NOMO-1 (cell line): ENCODE measurements around the gene ATOSA.

Experiments used
- DNase-seq, 2 experiments: peaks; one replicate each; lab custom pipeline; 2025; ENCODE audit not compliant: unreplicated experiment in 2 of 2; lab: John Stamatoyannopoulos, UW

ATOSA gene

DNA sequence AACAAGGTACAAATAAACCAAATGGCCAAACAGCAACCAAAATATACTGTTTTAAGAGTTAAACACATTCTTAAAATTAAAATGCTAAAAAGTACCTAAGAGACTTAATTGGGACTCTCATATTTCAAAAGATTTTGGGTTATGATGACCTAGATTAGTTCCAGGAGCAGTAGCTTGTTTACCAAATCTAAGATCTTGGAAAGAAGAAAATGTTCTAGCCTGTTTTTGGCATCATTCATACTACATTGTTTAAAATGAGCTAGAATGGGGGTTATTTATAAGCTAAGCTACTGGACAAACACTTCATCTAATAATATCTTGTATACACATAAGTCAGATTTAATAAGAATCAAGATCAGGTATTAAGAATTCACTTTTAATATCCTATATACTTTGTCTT lies 22.8 kb downstream of the ATOSA start:
- DNase-seq: no peak

DNA sequence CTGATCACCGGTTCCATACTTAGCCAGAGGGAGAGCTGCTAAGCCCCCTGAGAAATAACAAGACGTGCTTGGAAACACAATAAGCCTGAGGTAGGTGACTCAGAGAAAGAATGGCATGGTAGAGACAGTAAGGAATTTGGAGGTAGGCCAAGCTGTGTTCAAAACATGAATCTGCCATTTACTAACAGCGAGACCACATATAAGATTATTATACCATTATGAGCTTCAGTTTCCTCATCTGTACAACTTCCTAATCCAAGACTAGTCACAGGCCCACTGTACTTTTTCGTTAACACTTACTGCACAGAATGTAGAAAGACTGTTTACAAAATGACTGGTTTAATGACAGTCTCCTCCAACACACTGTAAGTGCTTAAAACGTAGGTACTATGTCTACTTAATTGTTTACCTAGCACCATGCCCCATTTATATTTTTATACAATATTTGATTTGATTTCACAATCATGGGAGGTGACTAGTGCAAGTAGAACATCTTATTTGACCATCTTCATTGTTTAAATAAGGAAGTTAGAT lies 25.7 kb downstream of the ATOSA start:
- no peak for DNase-seq

DNA sequence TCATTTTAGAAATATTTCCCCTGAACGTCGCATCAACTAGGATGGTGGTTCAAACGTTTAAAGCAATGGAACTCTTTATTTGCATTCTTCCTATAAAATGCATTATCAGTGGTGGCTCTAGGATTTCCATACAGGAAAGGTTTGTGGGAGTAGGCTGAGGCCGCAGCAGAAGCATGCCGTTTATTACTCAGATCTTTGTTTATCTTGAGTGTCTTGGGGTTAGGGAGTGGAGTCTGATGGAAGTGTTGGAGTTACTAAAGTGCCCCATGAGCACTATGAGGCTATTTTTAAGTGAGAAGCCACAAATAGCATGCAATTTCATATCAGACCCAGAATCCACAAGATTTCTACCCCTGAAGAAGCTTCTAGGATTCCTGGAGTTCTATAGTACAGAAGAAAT lies 26.2 kb downstream of the ATOSA start:
- no peak for DNase-seq

DNA sequence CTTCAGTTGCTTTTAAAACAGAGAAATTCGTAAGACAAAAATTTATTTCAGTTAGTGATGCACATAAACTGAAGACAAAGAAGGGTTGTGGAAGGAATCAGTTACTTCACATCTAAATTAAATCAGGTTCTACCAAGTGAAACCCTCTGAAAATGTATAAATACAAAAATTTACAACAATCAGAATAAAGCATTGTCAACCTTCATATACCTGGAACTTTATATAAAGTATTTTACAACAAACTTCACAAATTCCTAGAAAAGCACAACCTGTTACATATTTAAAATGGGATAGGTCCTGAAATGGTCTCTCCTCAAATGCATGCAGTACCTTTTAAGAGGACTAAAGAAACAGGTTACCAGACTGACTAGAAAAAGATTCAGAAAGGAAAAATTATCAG lies 26.9 kb downstream of the ATOSA start:
- no peak for DNase-seq

DNA sequence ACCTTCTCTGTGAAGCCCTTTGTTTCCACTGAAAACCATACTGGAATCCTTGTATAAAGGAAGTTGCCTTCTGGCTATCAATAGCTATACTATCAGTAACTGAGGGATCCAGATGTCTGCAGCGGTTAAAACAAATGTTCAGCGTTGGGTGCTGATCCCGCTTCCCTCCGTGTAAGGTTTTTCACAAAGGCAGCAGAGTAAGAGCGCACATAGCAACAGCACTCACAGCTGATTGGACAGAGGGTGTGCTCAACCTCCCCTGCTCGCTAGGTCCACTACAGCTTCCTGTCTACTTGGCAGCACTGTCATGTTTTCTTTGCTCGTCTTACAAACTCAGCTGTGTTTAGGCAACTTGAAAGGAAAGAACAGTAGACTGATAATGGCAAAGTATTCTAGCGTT lies 27.3 kb downstream of the ATOSA start:
- DNase-seq: no peak

DNA sequence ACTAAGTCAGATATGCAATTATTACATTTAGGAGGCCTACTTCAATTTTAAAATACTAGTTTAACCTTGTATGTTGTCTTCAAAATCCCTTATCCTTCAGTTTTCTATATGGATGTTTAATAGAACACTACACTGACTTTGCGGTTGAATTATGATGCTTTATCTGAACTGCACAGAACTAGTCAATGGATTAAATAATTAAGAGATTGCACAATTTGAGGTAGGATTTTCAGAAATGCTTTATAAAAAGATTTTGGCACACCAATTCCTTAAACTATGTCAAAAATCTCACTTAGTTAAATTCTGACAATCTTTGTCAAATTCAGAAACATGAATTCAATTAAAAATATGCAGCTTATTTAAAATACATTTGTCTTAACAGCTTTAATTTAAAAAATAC lies 28.1 kb downstream of the ATOSA start:
- DNase-seq: no peak

DNA sequence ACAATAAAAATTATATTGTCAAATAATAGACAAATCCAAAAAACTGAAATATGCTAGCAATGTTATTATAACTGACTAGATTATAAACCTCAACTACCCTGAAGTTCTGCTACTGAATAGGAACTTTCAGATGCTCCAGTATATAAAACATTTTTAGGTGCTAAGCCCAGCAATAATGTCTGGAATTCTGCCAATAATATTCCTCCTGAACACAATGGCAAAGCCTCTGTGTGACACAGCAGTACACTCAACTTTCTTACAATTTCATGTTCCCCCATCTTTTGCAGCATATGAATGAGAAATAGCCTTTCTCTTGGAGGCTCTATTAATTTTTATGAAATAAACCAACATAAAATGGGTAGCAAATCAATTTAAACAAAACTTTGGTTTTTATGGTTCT lies 29.5 kb downstream of the ATOSA start:
- DNase-seq: no peak

DNA sequence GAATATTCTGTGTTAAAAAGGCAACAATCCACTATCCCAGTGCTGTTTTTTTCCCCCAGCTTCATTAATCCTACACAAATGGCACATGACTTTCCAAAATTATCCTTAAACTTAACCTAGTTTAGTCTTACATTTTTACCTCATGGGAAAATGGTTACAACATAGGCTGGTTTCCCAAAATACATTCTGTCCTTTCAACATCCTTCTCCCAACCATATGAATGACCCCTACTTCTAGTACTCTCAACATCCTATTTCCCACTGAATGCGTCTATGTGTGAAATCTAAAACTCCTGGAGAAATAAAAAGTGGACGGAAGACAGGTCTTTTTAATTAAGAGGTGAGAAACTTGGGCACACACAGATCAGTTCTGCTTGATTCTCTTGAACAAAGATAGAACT lies 33.3 kb downstream of the ATOSA start:
- DNase-seq: no peak

DNA sequence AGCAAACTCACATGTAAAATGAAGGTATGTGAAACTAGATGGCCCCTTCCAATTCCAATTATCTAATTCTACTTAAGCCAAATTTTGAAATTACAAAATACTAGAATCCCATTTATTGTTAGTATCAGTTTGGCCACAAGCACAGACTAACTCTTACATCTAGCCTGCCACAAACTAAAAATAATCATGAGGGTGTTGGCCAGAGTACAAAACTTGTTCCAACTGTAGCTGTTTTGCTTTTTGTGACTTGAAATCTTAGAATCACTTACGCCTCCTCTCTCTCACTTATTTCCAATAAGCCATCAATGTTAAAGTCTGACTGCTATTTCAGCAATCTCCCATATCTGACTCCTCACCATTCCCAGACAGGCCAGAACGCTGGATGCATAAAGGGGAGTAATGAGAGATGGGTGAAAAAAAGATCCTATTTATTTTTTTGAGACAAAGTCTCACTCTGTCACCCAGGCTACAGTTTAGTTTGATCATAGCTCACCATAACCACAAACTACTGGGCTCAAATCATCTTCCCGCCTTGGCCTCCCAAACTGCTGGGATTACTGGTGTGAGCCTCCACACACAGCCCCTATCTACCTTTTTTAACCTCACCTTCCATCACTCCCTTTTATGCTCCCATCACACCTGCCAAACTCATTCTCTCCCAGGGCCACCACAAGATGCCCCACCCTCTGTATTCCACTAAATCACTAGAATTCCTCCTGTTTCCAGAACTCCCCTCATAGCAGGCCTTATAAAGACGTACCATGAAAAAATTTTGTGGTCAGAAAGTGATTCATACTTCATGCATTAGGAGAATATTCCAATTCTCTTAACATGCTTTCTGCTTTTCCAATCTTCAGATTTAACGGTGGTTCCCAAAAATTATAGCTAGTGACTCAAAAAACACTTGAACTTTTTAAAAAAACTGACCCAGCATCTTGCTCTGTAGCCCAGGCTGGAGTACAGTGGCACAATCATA lies 36.5 kb downstream of the ATOSA start:
- DNase-seq: no peak

DNA sequence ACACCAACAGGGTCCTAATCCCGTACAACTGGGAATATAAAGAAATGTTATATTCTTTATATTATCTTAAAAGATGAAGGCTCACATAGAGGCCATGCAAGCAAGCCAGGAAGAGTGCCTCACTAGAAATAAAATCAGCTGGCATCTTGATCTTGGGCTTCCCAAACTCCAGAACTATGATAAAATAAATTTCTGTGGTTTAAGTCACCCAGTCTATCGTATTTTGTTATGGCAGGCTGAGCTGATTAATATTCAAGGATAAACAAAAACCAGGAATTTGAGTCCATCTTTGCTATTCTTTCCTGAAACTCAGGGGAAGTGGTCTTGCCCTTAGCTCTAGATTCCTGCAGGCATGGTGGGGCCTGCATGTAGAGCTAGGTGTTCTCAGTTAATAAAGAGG lies 42.7 kb downstream of the ATOSA start:
- DNase-seq: no peak

DNA sequence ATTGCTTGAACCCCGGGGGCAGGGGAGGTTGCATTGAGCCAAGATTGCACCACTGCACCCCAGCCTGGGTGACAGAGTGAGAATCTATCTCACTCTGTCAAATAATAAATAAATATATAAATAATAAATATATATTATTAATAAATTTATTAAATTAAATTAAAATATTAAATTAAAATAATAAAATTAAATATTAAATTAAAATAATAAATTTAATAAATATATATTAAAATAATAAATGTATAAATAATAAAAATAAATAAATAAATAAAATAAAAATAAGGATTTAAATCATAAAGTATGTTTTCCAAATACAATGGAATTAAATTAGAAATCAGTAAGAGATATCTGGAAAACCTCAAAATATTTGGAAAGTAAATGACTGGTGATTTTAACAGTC lies 43.3 kb downstream of the ATOSA start:
- no peak for DNase-seq
